ENCODE data around the gene PTRH2. TPM values are rescaled to one million over a fixed set of nuclear protein-coding genes. Genes with fewer than 3 reads are reported as not detected.
"Not testable (repeated sequence)": the region's sequence is repeated elsewhere in the genome, so short reads cannot be mapped to it uniquely, and the experiment has no call there.

The PTRH2 gene
- polyA plus RNA-seq (ENCODE audit: insufficient read length in 4 of 4), result 10 to 100 TPM; 17.7 to 29.6 (median 22.6) TPM

GRCh38 chr17:59707149-59707970, at the start of gene PTRH2, which contains the start of gene VMP1:
PTRH2 (minus strand) TSS chr17:59707430; CDS start chr17:59697978, 9,452 bp downstream.
VMP1 (plus strand) TSS chr17:59707654; CDS start chr17:59731447, 23,793 bp downstream.
- DNase-seq (ENCODE audit: low read depth in 4 of 4, low spot score in 3 of 4), result peak; percentile 95 to 99 (median 98)

- DNase-seq (ENCODE audit: low read depth in 4 of 4, low spot score in 3 of 4), result no peak
Measured at GRCh38 chr17:59756236-59756818, 49.1 kb upstream of the PTRH2 start.

- DNase-seq (ENCODE audit: low read depth in 4 of 4, low spot score in 3 of 4), result not testable (repeated sequence)
Measured at GRCh38 chr17:59755069-59755468, 47.8 kb upstream of the PTRH2 start.

GRCh38 chr17:59754552-59754951, 47.3 kb upstream of the PTRH2 start:
- no peak for DNase-seq (ENCODE audit: low read depth in 4 of 4, low spot score in 3 of 4)

GRCh38 chr17:59753522-59754467, 46.6 kb upstream of the PTRH2 start:
- DNase-seq (ENCODE audit: low read depth in 4 of 4, low spot score in 3 of 4), result peak; percentile 74 to 81 (median 80)

- no peak for DNase-seq (ENCODE audit: low read depth in 4 of 4, low spot score in 3 of 4)
Measured at GRCh38 chr17:59752922-59753321, 45.7 kb upstream of the PTRH2 start.

- no peak for DNase-seq (ENCODE audit: low read depth in 4 of 4, low spot score in 3 of 4)
Measured at GRCh38 chr17:59752446-59752845, 45.2 kb upstream of the PTRH2 start.

- no peak for DNase-seq (ENCODE audit: low read depth in 4 of 4, low spot score in 3 of 4)
Measured at GRCh38 chr17:59751955-59752413, 44.8 kb upstream of the PTRH2 start.

- DNase-seq (ENCODE audit: low read depth in 4 of 4, low spot score in 3 of 4), result no peak
Measured at GRCh38 chr17:59748591-59748990, 41.4 kb upstream of the PTRH2 start.

- DNase-seq (ENCODE audit: low read depth in 4 of 4, low spot score in 3 of 4), result no peak
Measured at GRCh38 chr17:59746849-59747445, 39.7 kb upstream of the PTRH2 start.

GRCh38 chr17:59745040-59745439, 37.8 kb upstream of the PTRH2 start:
- DNase-seq (ENCODE audit: low read depth in 4 of 4, low spot score in 3 of 4), result no peak

- no peak for DNase-seq (ENCODE audit: low read depth in 4 of 4, low spot score in 3 of 4)
Measured at GRCh38 chr17:59743842-59744241, 36.6 kb upstream of the PTRH2 start.

- no peak for DNase-seq (ENCODE audit: low read depth in 4 of 4, low spot score in 3 of 4)
Measured at GRCh38 chr17:59737324-59737723, 30.1 kb upstream of the PTRH2 start.

- no peak for DNase-seq (ENCODE audit: low read depth in 4 of 4, low spot score in 3 of 4)
Measured at GRCh38 chr17:59734226-59734625, 27.0 kb upstream of the PTRH2 start.

- DNase-seq (ENCODE audit: low read depth in 4 of 4, low spot score in 3 of 4), result no peak
Measured at GRCh38 chr17:59733697-59734096, 26.5 kb upstream of the PTRH2 start.

GRCh38 chr17:59730268-59730834, 23.1 kb upstream of the PTRH2 start:
- DNase-seq (ENCODE audit: low read depth in 4 of 4, low spot score in 3 of 4), result no peak

- DNase-seq (ENCODE audit: low read depth in 4 of 4, low spot score in 3 of 4), result no peak
Measured at GRCh38 chr17:59727817-59728533, 20.7 kb upstream of the PTRH2 start.

- DNase-seq (ENCODE audit: low read depth in 4 of 4, low spot score in 3 of 4), result no peak
Measured at GRCh38 chr17:59725691-59726090, 18.5 kb upstream of the PTRH2 start.

GRCh38 chr17:59723607-59724006, 16.4 kb upstream of the PTRH2 start:
- DNase-seq (ENCODE audit: low read depth in 4 of 4, low spot score in 3 of 4), result no peak
